ENCODE results near the gene PDE11A. TPM values are rescaled to one million over a fixed set of nuclear protein-coding genes. Genes with fewer than 3 reads are reported as not detected.
"Not testable (repeated sequence)": the region's sequence is repeated elsewhere in the genome, so short reads cannot be mapped to it uniquely, and the experiment has no call there.

The PDE11A gene
- total and polyA plus RNA-seq, 2 of the 8 experiments (the other 6 are each of a cell fraction or from before 2014, with no cell fraction given): 0.19 to 0.23 TPM

GRCh38 chr2:177952151-177952550 lies 120.4 kb downstream of the PDE11A start (continued):
- TF ChIP-seq CTCF (IDR thresholded peaks at IDR 0.05; ENCODE audit: control extremely low read depth in 1 of 3, insufficient read depth in 1 of 3, low read depth in 1 of 3, low read length in 3 of 3) (no peak), TEAD4 (IDR thresholded peaks at IDR 0.05; ENCODE audit: low read depth, low read length) (no peak), MAX (IDR thresholded peaks at IDR 0.05) (no peak), EGR1 (IDR thresholded peaks at IDR 0.05; ENCODE audit: borderline replicate concordance, low read depth, low read length) (no peak), SP4 (IDR thresholded peaks at IDR 0.05; ENCODE audit: low read length) (no peak)

- DNase-seq (ENCODE audit: low read depth in 1 of 2, low spot score in 2 of 2); H3K23ac ChIP-seq (ENCODE audit: insufficient read length); POLR2A ChIA-PET (ENCODE audit: partially characterized antibody); H4K8ac ChIP-seq (ENCODE audit: extremely low read depth, insufficient read depth, low read length); H3K14ac ChIP-seq (ENCODE audit: insufficient read length); H2BK15ac ChIP-seq (ENCODE audit: low read length); H3K56ac ChIP-seq (replicated peaks; ENCODE audit: insufficient read length, low read depth, low read length); H3K9me3 ChIP-seq (ENCODE audit: insufficient read depth in 2 of 2, low read depth in 1 of 2, low read length in 1 of 2); H2AK5ac ChIP-seq (ENCODE audit: low read depth, low read length); H2BK20ac ChIP-seq (ENCODE audit: low read length); H3K36me3 ChIP-seq (ENCODE audit: control insufficient read depth in 2 of 4, insufficient read depth in 4 of 4, low read length in 3 of 4); H3K18ac ChIP-seq (ENCODE audit: extremely low read depth, low read length); H3K4me2 ChIP-seq (ENCODE audit: insufficient read depth in 1 of 2, low read depth in 2 of 2, low read length in 2 of 2); H2AFZ ChIP-seq (ENCODE audit: low read length); H4K5ac ChIP-seq (ENCODE audit: insufficient read length, low read depth, low read length); H2BK120ac ChIP-seq (replicated peaks; ENCODE audit: low read depth, low read length); H2BK12ac ChIP-seq (ENCODE audit: low read depth, low read length); H3K9ac ChIP-seq (replicated peaks in 1 of 4; ENCODE audit: extremely low read depth in 1 of 4, low read depth in 3 of 4, low read length in 3 of 4); H3K27ac ChIP-seq (ENCODE audit: low read depth, low read length); H3K79me1 ChIP-seq (ENCODE audit: low read depth, low read length); H3K4ac ChIP-seq (replicated peaks; ENCODE audit: insufficient read length, low read depth, low read length); H4K20me1 ChIP-seq (replicated peaks in 1 of 2; ENCODE audit: control insufficient read depth in 1 of 2, insufficient read depth in 2 of 2, low read length in 2 of 2); H3K27me3 ChIP-seq (replicated peaks in 1 of 4; ENCODE audit: control insufficient read depth in 3 of 4, extremely low read depth in 1 of 4, insufficient read depth in 3 of 4, low read length in 3 of 4); FAIRE-seq; H2BK5ac ChIP-seq (ENCODE audit: low read depth, low read length); H3K4me3 ChIP-seq (ENCODE audit: extremely low read depth in 1 of 4, insufficient read depth in 2 of 4, low read depth in 3 of 4, low read length in 4 of 4); H3K4me1 ChIP-seq (replicated peaks in 1 of 4; ENCODE audit: control insufficient read depth in 3 of 4, insufficient read depth in 4 of 4, low read length in 3 of 4); H4K91ac ChIP-seq (replicated peaks; ENCODE audit: insufficient read length, low read length); CTCF ChIA-PET (ENCODE audit: partially characterized antibody); H3K23me2 ChIP-seq (ENCODE audit: low read depth, low read length); H3K79me2 ChIP-seq (ENCODE audit: control insufficient read depth in 1 of 2, insufficient read depth in 2 of 2, low read length in 2 of 2): not testable (repeated sequence)
- WGBS, 2 experiments (ENCODE audit: extremely low coverage in 1 of 2, insufficient coverage in 1 of 2, insufficient read length in 1 of 2, insufficient replicate concordance in 2 of 2, low coverage in 1 of 2, low lambda C conversion rate in 2 of 2, missing lambda C conversion rate in 1 of 2): 96% methylated on average over 1 of the region's 3 CpGs; no CpG with 5 or more reads in 1 of the 2 experiments
Observed at GRCh38 chr2:177947598-177947997, 125.0 kb downstream of the PDE11A start.

Measured in H1 (cell line).